GM12878 (cell line): ENCODE data around the gene HOXB2. TPM values are rescaled to one million over a fixed set of nuclear protein-coding genes. Genes with fewer than 3 reads are reported as not detected.

Experiments
- ATAC-seq: fragments of 200-7000 bp; cut with Tn5 transposase; 3 replicates; pipeline ENCODE4 v1.9.1; 2020; ENCODE audit warnings: mild to moderate bottlenecking, moderate library complexity
- BruUV-seq: library from RNA; stranded (reverse); fragments of 400-500 nt; replicated peaks from 2 replicates; lab custom pipeline; 2021; lab: Mats Ljungman, UMichigan
- CTCF ChIA-PET: fragments of 300-600 bp; sonication (Branson Sonifier 250); formaldehyde crosslinking; extraction: SDS; loops from one replicate; lab custom pipeline; 2021; ENCODE audit warnings: inconsistent platforms; lab: Yijun Ruan, JAX
- POLR2A ChIA-PET: fragments of 350-600 bp; formaldehyde crosslinking; extraction: SDS; loops from one replicate; lab custom pipeline; 2021; ENCODE audit warnings: inconsistent platforms; lab: Charles Lee
- RAD21 ChIA-PET: fragments of 300-600 bp; sonication (Branson Sonifier 250); formaldehyde crosslinking; loops from one replicate; lab custom pipeline; 2023; ENCODE audit warnings: antibody characterized with exemption; ENCODE audit not compliant: unreplicated experiment; lab: Charles Lee
- SMC1A ChIA-PET: fragments of 300-600 bp; sonication (Branson Sonifier 250); formaldehyde crosslinking; loops from one replicate; lab custom pipeline; 2023; ENCODE audit not compliant: unreplicated experiment, uncharacterized antibody; lab: Charles Lee
- DNase-seq: peaks from one replicate; pipeline ENCODE4 v3.0.0-alpha.2; 2011; ENCODE audit warnings: low read depth, low spot score
- FAIRE-seq: peaks from 3 replicates; lab custom pipeline; 2011; peaks lifted over from hg19 to GRCh38; lab: Jason Lieb, UNC
- H2AFZ ChIP-seq: 2 replicates; pipeline ENCODE4 v1.6.0; 2011; ENCODE audit warnings: low read depth, low read length, control low read depth; ENCODE audit not compliant: control insufficient read depth
- H3K27ac ChIP-seq: 2 replicates; pipeline ENCODE4 v1.5.1; 2011; ENCODE audit warnings: control low read depth; ENCODE audit not compliant: control insufficient read depth, insufficient read depth
- H3K27me3 ChIP-seq, 2 experiments: replicated peaks in 1 of 2; 2 replicates each; pipeline versions ENCODE4 v1.6.0 to v1.6.1; 2011; ENCODE audit warnings: low read length in 1 of 2; ENCODE audit not compliant: control insufficient read depth in 2 of 2, insufficient read depth in 2 of 2
- H3K36me3 ChIP-seq, 2 experiments: 2 replicates each; pipeline ENCODE4 v1.5.1; 2011; ENCODE audit warnings: low read length in 1 of 2; ENCODE audit not compliant: control insufficient read depth in 2 of 2, insufficient read depth in 2 of 2
- H3K4me1 ChIP-seq: 2 replicates; pipeline ENCODE4 v1.6.1; 2011; ENCODE audit warnings: mild to moderate bottlenecking, low read length, moderate library complexity, mixed read lengths; ENCODE audit not compliant: control insufficient read depth, insufficient read depth
- H3K4me2 ChIP-seq: 2 replicates; pipeline ENCODE4 v1.6.0; 2011; ENCODE audit warnings: control low read depth; ENCODE audit not compliant: control insufficient read depth, insufficient read depth
- H3K4me3 ChIP-seq: fragments of 200-600 bp; sonication (generic); 2 replicates; pipeline ENCODE4 v1.5.1; 2016
- H3K79me2 ChIP-seq: 2 replicates; pipeline ENCODE4 v1.6.0; 2011; ENCODE audit warnings: low read length; ENCODE audit not compliant: control insufficient read depth, insufficient read depth
- H3K9ac ChIP-seq: 2 replicates; pipeline ENCODE4 v1.8.0; 2011; ENCODE audit warnings: low read length, control low read depth, mixed read lengths; ENCODE audit not compliant: control insufficient read depth, insufficient read depth
- H3K9me3 ChIP-seq: replicated peaks from 3 replicates; pipeline ENCODE4 v1.5.1; 2011; ENCODE audit warnings: mild to moderate bottlenecking, low read length; ENCODE audit not compliant: control insufficient read depth, insufficient read depth
- H4K20me1 ChIP-seq: 2 replicates; pipeline ENCODE4 v1.6.0; 2011; ENCODE audit not compliant: control insufficient read depth, insufficient read depth
- E4F1 ChIP-seq: fragments of 450-650 bp; IDR thresholded peaks from 2 replicates; pipeline ENCODE4 v1.6.1; 2018; ENCODE audit warnings: borderline replicate concordance, mild to moderate bottlenecking; ENCODE audit not compliant: partially characterized antibody
- JUND ChIP-seq: IDR thresholded peaks from 2 replicates; pipeline ENCODE4 v1.6.1; 2012; ENCODE audit warnings: low read depth, mild to moderate bottlenecking, low read length, improper control_type of control experiment, moderate library complexity
- LARP7 ChIP-seq: fragments of 450-650 bp; IDR thresholded peaks from 2 replicates; pipeline ENCODE4 v1.6.1; 2017; ENCODE audit warnings: mild to moderate bottlenecking
- NBN ChIP-seq: fragments of 450-650 bp; IDR thresholded peaks from 2 replicates; pipeline ENCODE4 v1.6.1; 2016
- SMC3 ChIP-seq: IDR thresholded peaks from 2 replicates; pipeline ENCODE4 v1.6.1; 2011; ENCODE audit warnings: low read length, improper control_type of control experiment, borderline replicate concordance
- ZBTB40 ChIP-seq: fragments of 450-650 bp; IDR thresholded peaks from 2 replicates; pipeline ENCODE4 v1.6.1; 2016; ENCODE audit warnings: mild to moderate bottlenecking, moderate library complexity, borderline replicate concordance
- WGBS: methylation state at CpG from one replicate; pipeline ENCODE4 v1.1.6; 2016; ENCODE audit warnings: low lambda C conversion rate; ENCODE audit not compliant: insufficient replicate concordance, insufficient coverage; ENCODE audit errors: missing lambda C conversion rate; 5-methylcytosine and 5-hydroxymethylcytosine counted together
- in situ Hi-C: fragments of 300-500 bp; cut with MboI; formaldehyde crosslinking; loops from 9 replicates; pipeline ENCODE4 v1.14.3; 2018; ENCODE audit warnings: mixed read lengths
- intact Hi-C: fragments of 100-400 bp; cut with micrococcal nuclease; formaldehyde crosslinking; loops from one replicate; pipeline ENCODE4 v1.14.2; 2022; ENCODE audit not compliant: unreplicated experiment
- polyA plus RNA-seq, 11 experiments: library from polyadenylated mRNA; depleted of rRNA in 4 of 11; unstranded in 6 of 11; stranded (reverse) in 5 of 11; fragments of >200 nt; fragmentation: Nextera tagmentation in 4 of 11; fragmentation: Illumina TruSeq in 1 of 11; extraction: Ambion mirVana in 4 of 11; extraction: Trizol in 1 of 11; gene quantifications; 1 replicate in 1 of 11; 2 replicates in 10 of 11; pipeline versions ENCODE4 v1.2.1 to v1.2.3, GENCODE V29; 2011 to 2016; ENCODE audit warnings: inconsistent platforms in 2 of 11, missing spikeins in 2 of 11, low read depth in 1 of 11
- total RNA-seq, 4 experiments: library from RNA; depleted of rRNA in 3 of 4; stranded (reverse); fragments of >200 nt in 3 of 4; fragmentation: Illumina TruSeq in 1 of 4; extraction: Trizol in 1 of 4; gene quantifications; 2 replicates each; pipeline versions ENCODE4 v1.2.1 to v1.2.3, GENCODE V29; 2013 to 2021

Gene HOXB2
- total and polyA plus RNA-seq, 10 of the 15 experiments (the other 5 are each of a cell fraction or from before 2014, with no cell fraction given) = 0.16 to 8.8 (median 2.3) TPM

GRCh38 chr17:48522031-48522653 lies 22.8 kb downstream of the HOXB2 start:
- DNase-seq = no peak
- Histone ChIP-seq H3K27me3 (0 out of 4 replicates have a peak, but pooled peaks cover 0 to 3% of the 10 kb centered on the region in 2 experiments), H4K20me1 (no peaks in the 10 kb centered on the region), H2AFZ (no peak overlapping the region), H3K36me3 (no peaks in the 10 kb centered on the region), H3K9ac (no peak overlapping the region), H3K4me1 (peaks cover 13% of the 10 kb centered on the region), H3K4me2 (no peak overlapping the region), H3K27ac (no peak overlapping the region), H3K4me3 (no peak overlapping the region), H3K9me3 (no peaks in the 10 kb centered on the region), H3K79me2 (no peaks in the 10 kb centered on the region)
- in situ Hi-C loops (no loop called here), intact Hi-C loops (no loop called here)
- TF ChIP-seq LARP7 (no peak), E4F1 (no peak), SMC3 (no peak), NBN (no peak), ZBTB40 (no peak), JUND (no peak)
- BruUV-seq = no TSS peak
- CTCF ChIA-PET = interaction anchor here (0.7 to 1.6 kb wide), 10 partner anchors 10 to 170 kb away, joined by 3 to 6 read pairs (median 3); partner anchors contain the start of gene HOXB5
- 30% methylated on average over 8 of the region's 8 CpGs for WGBS
- ATAC-seq = no peak
- POLR2A ChIA-PET = interaction anchor here (0.9 kb wide), 1 partner anchor 55 kb away, joined by 5 read pairs; no protein-coding TSS in a partner anchor
- no peak for FAIRE-seq
- SMC1A ChIA-PET = interaction anchor here (1.0 to 1.8 kb wide), 5 partner anchors 9 to 214 kb away, joined by 3 to 7 read pairs (median 4); no protein-coding TSS in a partner anchor
- RAD21 ChIA-PET = no interaction called here
